HEK293 (cell line): Measurements from ENCODE around the gene YARS2.

Experiments
- CTCF ChIA-PET: fragments of 350-600 bp; formaldehyde crosslinking; extraction: SDS; loops from one replicate; lab custom pipeline; 2021; ENCODE audit warnings: antibody characterized with exemption; lab: Yijun Ruan, JAX
- POLR2A ChIA-PET: fragments of 300-600 bp; formaldehyde crosslinking; extraction: SDS; loops from one replicate; lab custom pipeline; 2020; ENCODE audit warnings: antibody characterized with exemption, inconsistent platforms; lab: Yijun Ruan, JAX
- H3K27ac ChIP-seq: fragments of 200-500 bp; sonication (Bioruptor generic); 2 replicates; pipeline ENCODE4 v1.5.1; 2014; ENCODE audit warnings: low read depth, low read length, control low read depth, inconsistent platforms; ENCODE audit errors: extremely low read depth
- H3K36me3 ChIP-seq, 2 experiments: fragments of 200-500 bp in 1 of 2; sonication (Bioruptor generic) in 1 of 2; 1 replicate in 1 of 2; 2 replicates in 1 of 2; pipeline ENCODE4 v1.5.1; 2014 to 2017; ENCODE audit warnings: inconsistent platforms in 2 of 2, low read length in 2 of 2; ENCODE audit not compliant: control insufficient read depth in 2 of 2, insufficient read depth in 1 of 2
- H3K4me1 ChIP-seq: fragments of 200-500 bp; sonication (Bioruptor generic); 2 replicates; pipeline ENCODE4 v1.5.1; 2014; ENCODE audit warnings: mild to moderate bottlenecking, low read length, inconsistent platforms; ENCODE audit not compliant: control insufficient read depth, insufficient read depth
- H3K4me3 ChIP-seq: 2 replicates; pipeline ENCODE4 v1.5.1; 2011; ENCODE audit warnings: low read depth, mild to moderate bottlenecking, control low read depth, low read length, moderate library complexity
- H3K9me3 ChIP-seq: fragments of 200-500 bp; sonication (Bioruptor generic); 2 replicates; pipeline ENCODE4 v1.5.1; 2014; ENCODE audit warnings: low read depth, low read length, inconsistent platforms; ENCODE audit not compliant: control insufficient read depth, insufficient read depth
- KLF7 ChIP-seq: fragments of 450-650 bp; formaldehyde crosslinking; IDR thresholded peaks from 2 replicates; pipeline ENCODE4 v1.5.1; 2016; ENCODE audit warnings: missing biosample characterization, missing genetic modification characterization, borderline replicate concordance
- ZBTB17 ChIP-seq: fragments of 450-650 bp; formaldehyde crosslinking; IDR thresholded peaks from 2 replicates; pipeline ENCODE4 v1.5.1; 2016; ENCODE audit warnings: missing biosample characterization, missing genetic modification characterization
- ZBTB7A ChIP-seq: fragments of 450-650 bp; formaldehyde crosslinking; IDR thresholded peaks from 2 replicates; pipeline ENCODE4 v1.5.1; 2016; ENCODE audit warnings: low read depth, missing biosample characterization, missing genetic modification characterization
- ZFHX2 ChIP-seq: fragments of 450-650 bp; formaldehyde crosslinking; conservative IDR thresholded peaks from 2 replicates; pipeline ENCODE4 v1.5.1; 2016; ENCODE audit warnings: missing biosample characterization, missing genetic modification characterization
- ZNF350 ChIP-seq: fragments of 450-650 bp; formaldehyde crosslinking; IDR thresholded peaks from 2 replicates; pipeline ENCODE4 v1.5.0; 2017; ENCODE audit warnings: missing biosample characterization, mild to moderate bottlenecking, missing genetic modification characterization
- ZNF510 ChIP-seq: fragments of 450-650 bp; formaldehyde crosslinking; IDR thresholded peaks from 2 replicates; pipeline ENCODE4 v1.5.1; 2018; ENCODE audit warnings: mild to moderate bottlenecking, missing genetic modification characterization, missing biosample characterization; ENCODE audit not compliant: insufficient replicate concordance
- ZNF544 ChIP-seq: fragments of 450-650 bp; formaldehyde crosslinking; IDR thresholded peaks from 2 replicates; pipeline ENCODE4 v1.5.0; 2017; ENCODE audit warnings: missing biosample characterization, missing genetic modification characterization
- ZNF624 ChIP-seq: fragments of 450-650 bp; formaldehyde crosslinking; IDR thresholded peaks from 2 replicates; pipeline ENCODE4 v1.5.1; 2017; ENCODE audit warnings: missing biosample characterization, missing genetic modification characterization
- ZNF658 ChIP-seq: fragments of 450-650 bp; formaldehyde crosslinking; IDR thresholded peaks from 2 replicates; pipeline ENCODE4; 2016; ENCODE audit warnings: missing biosample characterization, missing genetic modification characterization
- ZNF677 ChIP-seq: fragments of 450-650 bp; IDR thresholded peaks from 2 replicates; pipeline ENCODE4 v1.5.0; 2018; ENCODE audit warnings: missing biosample characterization, mild to moderate bottlenecking, missing genetic modification characterization, moderate library complexity
- ZNF768 ChIP-seq: fragments of 450-650 bp; formaldehyde crosslinking; IDR thresholded peaks from 2 replicates; pipeline ENCODE4 v1.5.1; 2018; ENCODE audit warnings: missing biosample characterization, mild to moderate bottlenecking, missing genetic modification characterization
- ZNF791 ChIP-seq: fragments of 450-650 bp; formaldehyde crosslinking; IDR thresholded peaks from 2 replicates; pipeline ENCODE4 v1.5.1; 2016; ENCODE audit warnings: missing biosample characterization, missing genetic modification characterization
- ZSCAN16 ChIP-seq: fragments of 450-650 bp; formaldehyde crosslinking; IDR thresholded peaks from 2 replicates; pipeline ENCODE4 v1.5.1; 2016; ENCODE audit warnings: missing biosample characterization, missing genetic modification characterization
- TF ChIP-seq, protein P1 (sequence below): fragments of 450-650 bp; formaldehyde crosslinking; IDR thresholded peaks from 2 replicates; pipeline ENCODE4 v1.5.1; 2017; ENCODE audit warnings: missing biosample characterization, missing genetic modification characterization
- TF ChIP-seq, protein P2 (sequence below): fragments of 450-650 bp; formaldehyde crosslinking; IDR thresholded peaks from 2 replicates; pipeline ENCODE4 v1.5.1; 2016; ENCODE audit warnings: missing biosample characterization, missing genetic modification characterization
- TF ChIP-seq, protein P3 (sequence below): fragments of 450-650 bp; formaldehyde crosslinking; IDR thresholded peaks from 2 replicates; pipeline ENCODE4 v1.5.1; 2016; ENCODE audit warnings: missing biosample characterization, missing genetic modification characterization, low read depth
- TF ChIP-seq, protein P4 (sequence below): sonication (generic); formaldehyde crosslinking; IDR thresholded peaks from 2 replicates; pipeline ENCODE4 v1.8.1; 2022; ENCODE audit warnings: mild to moderate bottlenecking, moderate library complexity, missing genetic modification reagents
- TF ChIP-seq, protein P5 (sequence below): fragments of 450-650 bp; formaldehyde crosslinking; IDR thresholded peaks from 2 replicates; pipeline ENCODE4 v1.5.1; 2016; ENCODE audit warnings: missing biosample characterization, missing genetic modification characterization
- TF ChIP-seq, protein P6 (sequence below): fragments of 450-650 bp; formaldehyde crosslinking; optimal IDR thresholded peaks from 2 replicates; pipeline ENCODE3; 2016; ENCODE audit warnings: missing biosample characterization, mild to moderate bottlenecking, missing genetic modification characterization

YARS2 gene

DNA sequence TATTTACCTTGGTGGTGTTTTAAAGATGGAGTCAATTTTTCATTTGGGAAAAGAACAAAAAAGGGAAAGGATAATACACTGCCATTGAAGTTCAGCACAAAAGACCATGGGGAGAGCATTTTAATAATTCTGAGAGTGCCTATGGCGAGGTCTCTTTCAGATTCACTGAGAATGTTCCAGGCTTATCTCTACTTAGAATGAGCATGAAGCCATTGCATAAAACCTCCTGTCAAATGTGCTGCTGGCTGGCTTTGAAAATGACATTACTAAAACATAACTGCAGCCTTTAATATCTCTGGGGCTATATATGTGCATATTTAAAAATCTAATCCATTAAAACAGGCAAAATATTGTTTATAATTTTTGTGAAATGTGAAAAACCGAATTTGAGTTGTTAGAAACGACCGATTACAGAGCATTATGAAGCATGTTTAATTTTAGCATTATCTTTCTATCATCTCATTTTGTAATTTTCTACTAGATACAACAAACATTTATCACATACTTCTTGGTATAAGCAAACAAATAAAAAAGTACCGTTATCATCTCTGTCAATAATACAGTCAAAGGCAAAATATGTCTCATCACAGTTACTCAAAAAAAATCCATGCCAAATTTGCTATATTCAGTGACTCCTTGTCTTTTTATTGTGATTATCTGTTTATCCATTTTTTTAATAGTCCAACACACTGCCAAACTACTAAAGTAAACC is 45.7 kb upstream of the YARS2 start:
- CTCF ChIA-PET = no interaction called here
- no peak overlapping the region for H3K27ac ChIP-seq
- H3K36me3 ChIP-seq = peaks cover 0 to 10% of the 10 kb centered on the region in 2 experiments
- no peaks in the 10 kb centered on the region for H3K9me3 ChIP-seq
- no peak overlapping the region for H3K4me3 ChIP-seq
- H3K4me1 ChIP-seq = no peaks in the 10 kb centered on the region
- TF ChIP-seq, protein P1, sequence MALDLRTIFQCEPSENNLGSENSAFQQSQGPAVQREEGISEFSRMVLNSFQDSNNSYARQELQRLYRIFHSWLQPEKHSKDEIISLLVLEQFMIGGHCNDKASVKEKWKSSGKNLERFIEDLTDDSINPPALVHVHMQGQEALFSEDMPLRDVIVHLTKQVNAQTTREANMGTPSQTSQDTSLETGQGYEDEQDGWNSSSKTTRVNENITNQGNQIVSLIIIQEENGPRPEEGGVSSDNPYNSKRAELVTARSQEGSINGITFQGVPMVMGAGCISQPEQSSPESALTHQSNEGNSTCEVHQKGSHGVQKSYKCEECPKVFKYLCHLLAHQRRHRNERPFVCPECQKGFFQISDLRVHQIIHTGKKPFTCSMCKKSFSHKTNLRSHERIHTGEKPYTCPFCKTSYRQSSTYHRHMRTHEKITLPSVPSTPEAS (tag by site-specific recombination) = no peak
- TF ChIP-seq, protein P2, sequence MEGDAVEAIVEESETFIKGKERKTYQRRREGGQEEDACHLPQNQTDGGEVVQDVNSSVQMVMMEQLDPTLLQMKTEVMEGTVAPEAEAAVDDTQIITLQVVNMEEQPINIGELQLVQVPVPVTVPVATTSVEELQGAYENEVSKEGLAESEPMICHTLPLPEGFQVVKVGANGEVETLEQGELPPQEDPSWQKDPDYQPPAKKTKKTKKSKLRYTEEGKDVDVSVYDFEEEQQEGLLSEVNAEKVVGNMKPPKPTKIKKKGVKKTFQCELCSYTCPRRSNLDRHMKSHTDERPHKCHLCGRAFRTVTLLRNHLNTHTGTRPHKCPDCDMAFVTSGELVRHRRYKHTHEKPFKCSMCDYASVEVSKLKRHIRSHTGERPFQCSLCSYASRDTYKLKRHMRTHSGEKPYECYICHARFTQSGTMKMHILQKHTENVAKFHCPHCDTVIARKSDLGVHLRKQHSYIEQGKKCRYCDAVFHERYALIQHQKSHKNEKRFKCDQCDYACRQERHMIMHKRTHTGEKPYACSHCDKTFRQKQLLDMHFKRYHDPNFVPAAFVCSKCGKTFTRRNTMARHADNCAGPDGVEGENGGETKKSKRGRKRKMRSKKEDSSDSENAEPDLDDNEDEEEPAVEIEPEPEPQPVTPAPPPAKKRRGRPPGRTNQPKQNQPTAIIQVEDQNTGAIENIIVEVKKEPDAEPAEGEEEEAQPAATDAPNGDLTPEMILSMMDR (tag by site-specific recombination) = no peak
- TF ChIP-seq, protein P3, sequence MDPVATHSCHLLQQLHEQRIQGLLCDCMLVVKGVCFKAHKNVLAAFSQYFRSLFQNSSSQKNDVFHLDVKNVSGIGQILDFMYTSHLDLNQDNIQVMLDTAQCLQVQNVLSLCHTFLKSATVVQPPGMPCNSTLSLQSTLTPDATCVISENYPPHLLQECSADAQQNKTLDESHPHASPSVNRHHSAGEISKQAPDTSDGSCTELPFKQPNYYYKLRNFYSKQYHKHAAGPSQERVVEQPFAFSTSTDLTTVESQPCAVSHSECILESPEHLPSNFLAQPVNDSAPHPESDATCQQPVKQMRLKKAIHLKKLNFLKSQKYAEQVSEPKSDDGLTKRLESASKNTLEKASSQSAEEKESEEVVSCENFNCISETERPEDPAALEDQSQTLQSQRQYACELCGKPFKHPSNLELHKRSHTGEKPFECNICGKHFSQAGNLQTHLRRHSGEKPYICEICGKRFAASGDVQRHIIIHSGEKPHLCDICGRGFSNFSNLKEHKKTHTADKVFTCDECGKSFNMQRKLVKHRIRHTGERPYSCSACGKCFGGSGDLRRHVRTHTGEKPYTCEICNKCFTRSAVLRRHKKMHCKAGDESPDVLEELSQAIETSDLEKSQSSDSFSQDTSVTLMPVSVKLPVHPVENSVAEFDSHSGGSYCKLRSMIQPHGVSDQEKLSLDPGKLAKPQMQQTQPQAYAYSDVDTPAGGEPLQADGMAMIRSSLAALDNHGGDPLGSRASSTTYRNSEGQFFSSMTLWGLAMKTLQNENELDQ (tag by site-specific recombination) = no peak
- TF ChIP-seq, protein P4, sequence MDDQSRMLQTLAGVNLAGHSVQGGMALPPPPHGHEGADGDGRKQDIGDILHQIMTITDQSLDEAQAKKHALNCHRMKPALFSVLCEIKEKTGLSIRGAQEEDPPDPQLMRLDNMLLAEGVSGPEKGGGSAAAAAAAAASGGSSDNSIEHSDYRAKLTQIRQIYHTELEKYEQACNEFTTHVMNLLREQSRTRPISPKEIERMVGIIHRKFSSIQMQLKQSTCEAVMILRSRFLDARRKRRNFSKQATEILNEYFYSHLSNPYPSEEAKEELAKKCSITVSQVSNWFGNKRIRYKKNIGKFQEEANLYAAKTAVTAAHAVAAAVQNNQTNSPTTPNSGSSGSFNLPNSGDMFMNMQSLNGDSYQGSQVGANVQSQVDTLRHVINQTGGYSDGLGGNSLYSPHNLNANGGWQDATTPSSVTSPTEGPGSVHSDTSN (CRISPR knock-in tag) = no peak
- no peak for TF ChIP-seq ZNF624 (tag by site-specific recombination)
- TF ChIP-seq, all 188 proteins: peak for 0
- POLR2A ChIA-PET = no interaction called here

DNA sequence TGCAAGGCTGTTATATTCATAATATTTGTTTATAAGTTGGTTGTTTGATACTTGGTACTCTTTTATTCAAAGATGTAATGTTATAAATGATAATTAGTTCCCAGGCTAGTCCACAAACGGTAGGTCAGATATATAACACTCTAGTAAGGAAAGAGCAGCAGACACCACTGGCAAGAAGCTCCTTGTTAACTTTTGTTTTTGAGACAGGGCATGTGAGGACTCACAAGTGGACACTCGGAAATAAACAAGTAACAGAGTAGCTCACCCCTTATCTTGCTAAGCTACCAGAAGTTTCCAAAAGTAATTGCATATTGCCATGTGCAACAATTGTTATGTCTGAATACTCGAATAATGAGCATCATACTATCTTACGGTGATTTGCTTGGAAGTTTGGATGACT is 38.6 kb upstream of the YARS2 start:
- H3K36me3 ChIP-seq = peaks cover 4 to 17% of the 10 kb centered on the region in 2 experiments; a peak in 2 of 3 replicates
- no peaks in the 10 kb centered on the region for H3K4me1 ChIP-seq
- ChIA-PET CTCF (no interaction called here), POLR2A (no interaction called here)
- no peak for TF ChIP-seq ZBTB7A
- TF ChIP-seq ZNF768 = no peak
- TF ChIP-seq ZFHX2 (tag by site-specific recombination) = no peak
- H3K4me3 ChIP-seq = no peak overlapping the region
- H3K9me3 ChIP-seq = no peaks in the 10 kb centered on the region
- H3K27ac ChIP-seq = no peak overlapping the region

DNA sequence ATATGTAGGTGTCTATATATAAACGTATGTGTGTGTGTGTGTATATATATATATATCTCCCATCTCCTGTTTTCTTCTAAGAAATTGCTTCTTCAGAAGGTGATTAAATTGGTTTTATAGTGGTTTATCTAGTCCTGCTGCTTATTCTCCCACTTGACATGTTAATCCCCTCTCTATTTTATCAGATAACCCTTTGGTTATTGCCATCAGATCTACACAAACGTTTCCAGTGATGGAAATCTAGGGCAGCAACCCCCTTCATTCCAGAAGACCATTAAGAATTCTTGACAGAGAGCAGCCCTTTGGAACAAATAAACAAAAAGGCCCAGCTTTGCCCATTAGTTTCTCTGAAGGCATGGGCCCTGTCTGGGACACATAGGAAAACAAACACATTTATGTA is 34.2 kb upstream of the YARS2 start:
- Histone ChIP-seq H3K27ac (no peak overlapping the region), H3K4me1 (no peaks in the 10 kb centered on the region), H3K9me3 (no peaks in the 10 kb centered on the region), H3K36me3 (peaks cover 0 to 10% of the 10 kb centered on the region in 2 experiments; a peak in 2 of 3 replicates), H3K4me3 (no peak overlapping the region)
- CTCF ChIA-PET = no interaction called here
- no peak for TF ChIP-seq KLF7 (tag by site-specific recombination)
- TF ChIP-seq, protein P5, sequence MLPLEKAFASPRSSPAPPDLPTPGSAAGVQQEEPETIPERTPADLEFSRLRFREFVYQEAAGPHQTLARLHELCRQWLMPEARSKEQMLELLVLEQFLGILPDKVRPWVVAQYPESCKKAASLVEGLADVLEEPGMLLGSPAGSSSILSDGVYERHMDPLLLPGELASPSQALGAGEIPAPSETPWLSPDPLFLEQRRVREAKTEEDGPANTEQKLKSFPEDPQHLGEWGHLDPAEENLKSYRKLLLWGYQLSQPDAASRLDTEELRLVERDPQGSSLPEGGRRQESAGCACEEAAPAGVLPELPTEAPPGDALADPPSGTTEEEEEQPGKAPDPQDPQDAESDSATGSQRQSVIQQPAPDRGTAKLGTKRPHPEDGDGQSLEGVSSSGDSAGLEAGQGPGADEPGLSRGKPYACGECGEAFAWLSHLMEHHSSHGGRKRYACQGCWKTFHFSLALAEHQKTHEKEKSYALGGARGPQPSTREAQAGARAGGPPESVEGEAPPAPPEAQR (tag by site-specific recombination) = no peak
- TF ChIP-seq ZNF658 (tag by site-specific recombination) = no peak
- no peak for TF ChIP-seq ZNF544
- no peak for TF ChIP-seq ZNF510 (tag by site-specific recombination)
- no peak for TF ChIP-seq ZBTB17 (tag by site-specific recombination)
- TF ChIP-seq ZSCAN16 (tag by site-specific recombination) = no peak
- no peak for TF ChIP-seq ZNF791
- TF ChIP-seq ZNF677 = no peak
- TF ChIP-seq ZNF350 (tag by site-specific recombination) = no peak
- TF ChIP-seq, protein P6, sequence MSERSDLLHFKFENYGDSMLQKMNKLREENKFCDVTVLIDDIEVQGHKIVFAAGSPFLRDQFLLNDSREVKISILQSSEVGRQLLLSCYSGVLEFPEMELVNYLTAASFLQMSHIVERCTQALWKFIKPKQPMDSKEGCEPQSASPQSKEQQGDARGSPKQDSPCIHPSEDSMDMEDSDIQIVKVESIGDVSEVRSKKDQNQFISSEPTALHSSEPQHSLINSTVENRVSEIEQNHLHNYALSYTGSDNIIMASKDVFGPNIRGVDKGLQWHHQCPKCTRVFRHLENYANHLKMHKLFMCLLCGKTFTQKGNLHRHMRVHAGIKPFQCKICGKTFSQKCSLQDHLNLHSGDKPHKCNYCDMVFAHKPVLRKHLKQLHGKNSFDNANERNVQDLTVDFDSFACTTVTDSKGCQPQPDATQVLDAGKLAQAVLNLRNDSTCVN (tag by site-specific recombination) = no peak
- POLR2A ChIA-PET = no interaction called here
